Erythroblast (primary cell): ENCODE measurements around the gene TWNK.

Experiments used
- GATA1 ChIP-seq: IDR thresholded peaks from 2 replicates; pipeline ENCODE4 v1.6.1; 2011; ENCODE audit warnings: low read depth, mild to moderate bottlenecking, control low read depth, low read length, moderate library complexity
- POLR2A ChIP-seq: IDR thresholded peaks from 2 replicates; pipeline ENCODE4 v1.6.1; 2011; ENCODE audit warnings: mild to moderate bottlenecking, low read length

- TF ChIP-seq POLR2A, result no peak
- TF ChIP-seq GATA1, result no peak
Observed at GRCh38 chr10:100970076-100970913, 17.0 kb upstream of the TWNK start.
